ENCODE results near the gene ECI1.

GRCh38 chr16:2190002-2190658, 61.3 kb downstream of the ECI1 start:
- TF ChIP-seq CTCF (conservative IDR thresholded peaks at IDR 0.05; ENCODE audit: low read depth, low read length): no peak
- no peak for TF ChIP-seq EZH2 (IDR thresholded peaks at IDR 0.05; ENCODE audit: low read length, unreplicated experiment)
